DOHH2 (cell line): ENCODE measurements around the gene ATAD3B.
"Not testable (repeated sequence)": the region's sequence is repeated elsewhere in the genome, so short reads cannot be mapped to it uniquely, and the experiment has no call there.

Source experiments
- H3F3A ChIP-seq: fragments of 200-600 bp; sonication (generic), shearing (Covaris generic); 2 replicates; pipeline ENCODE4 v1.6.0; 2016; ENCODE audit warnings: antibody characterized with exemption, mild to moderate bottlenecking; ENCODE audit not compliant: control insufficient read depth, insufficient read depth
- H3K27ac ChIP-seq: fragments of 200-600 bp; sonication (generic); 2 replicates; pipeline ENCODE4 v1.5.1; 2014; ENCODE audit warnings: low read depth, mild to moderate bottlenecking, low read length, moderate library complexity
- H3K27me3 ChIP-seq: fragments of 200-600 bp; sonication (generic); 2 replicates; pipeline ENCODE4 v1.6.1; 2014; ENCODE audit warnings: mild to moderate bottlenecking, low read length, mixed read lengths; ENCODE audit not compliant: control insufficient read depth
- H3K36me3 ChIP-seq: fragments of 200-600 bp; sonication (generic); 2 replicates; pipeline ENCODE4 v1.6.1; 2014; ENCODE audit warnings: mild to moderate bottlenecking, low read length, moderate library complexity, mixed read lengths; ENCODE audit not compliant: control insufficient read depth
- H3K4me1 ChIP-seq: fragments of 200-600 bp; sonication (generic); 2 replicates; pipeline ENCODE4 v1.6.1; 2014; ENCODE audit warnings: mild to moderate bottlenecking, low read length, mixed read lengths; ENCODE audit not compliant: control insufficient read depth
- H3K4me2 ChIP-seq: fragments of 200-600 bp; sonication (generic); 2 replicates; pipeline ENCODE4 v1.6.0; 2014; ENCODE audit warnings: mild to moderate bottlenecking, low read length, moderate library complexity
- H3K4me3 ChIP-seq: fragments of 200-600 bp; sonication (generic); 2 replicates; pipeline ENCODE4 v1.5.1; 2014; ENCODE audit warnings: mild to moderate bottlenecking, low read length, mixed read lengths
- H3K79me2 ChIP-seq: fragments of 200-600 bp; sonication (generic); 2 replicates; pipeline ENCODE4 v1.6.1; 2014; ENCODE audit warnings: mild to moderate bottlenecking, low read length, mixed read lengths; ENCODE audit not compliant: control insufficient read depth
- H3K9me2 ChIP-seq: fragments of 200-600 bp; sonication (generic); replicated peaks from 2 replicates; pipeline ENCODE4 v1.6.1; 2014; ENCODE audit warnings: mild to moderate bottlenecking, low read length, mixed read lengths; ENCODE audit not compliant: control insufficient read depth
- H3K9me3 ChIP-seq: fragments of 200-600 bp; sonication (generic); 2 replicates; pipeline ENCODE4 v1.6.1; 2014; ENCODE audit warnings: antibody characterized with exemption, low read length, mixed read lengths; ENCODE audit not compliant: control insufficient read depth, insufficient read depth
- H4K20me1 ChIP-seq: fragments of 200-600 bp; sonication (generic); 2 replicates; pipeline ENCODE4 v1.6.0; 2014; ENCODE audit warnings: low read depth, mild to moderate bottlenecking, antibody characterized with exemption, low read length, moderate library complexity; ENCODE audit not compliant: control insufficient read depth, insufficient read depth
- EZH2phosphoT487 ChIP-seq: fragments of 200-600 bp; sonication (generic); IDR thresholded peaks from 2 replicates; pipeline ENCODE4 v1.6.1; 2017; ENCODE audit warnings: borderline replicate concordance, mild to moderate bottlenecking, antibody characterized with exemption, low read length, moderate library complexity, mixed read lengths
- TF ChIP-seq, protein P1 (sequence below): fragments of 200-600 bp; sonication (generic); IDR thresholded peaks from one replicate; pipeline ENCODE4 v1.5.1; 2014; ENCODE audit warnings: antibody characterized with exemption, mild to moderate bottlenecking, low read depth, low read length; ENCODE audit not compliant: poor library complexity, severe bottlenecking

ATAD3B gene

DNA sequence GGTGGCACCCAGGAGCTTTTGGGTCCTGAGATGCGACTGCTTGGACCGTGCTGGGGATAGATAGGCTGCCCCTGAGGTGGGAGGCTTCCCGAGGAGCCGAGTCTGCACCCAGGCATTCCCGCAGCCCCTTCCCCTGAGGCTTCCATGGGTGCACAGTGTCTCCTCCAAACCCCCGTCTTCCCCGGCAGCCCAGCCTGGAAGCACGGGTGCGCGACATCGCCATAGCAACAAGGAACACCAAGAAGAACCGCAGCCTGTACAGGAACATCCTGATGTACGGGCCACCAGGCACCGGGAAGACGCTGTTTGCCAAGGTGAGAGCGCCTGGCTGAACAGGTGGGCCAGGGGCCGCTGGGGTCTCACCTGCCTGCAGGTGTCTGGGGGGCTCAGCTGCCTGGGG is 52.1 kb downstream of the ATAD3B start:
- H3K9me2 ChIP-seq, H4K20me1 ChIP-seq, H3K79me2 ChIP-seq, H3F3A ChIP-seq, H3K27ac ChIP-seq, H3K4me1 ChIP-seq, H3K4me2 ChIP-seq, H3K9me3 ChIP-seq, H3K27me3 ChIP-seq, H3K4me3 ChIP-seq: not testable (repeated sequence)
- peaks cover 50% of the 10 kb centered on the region for H3K36me3 ChIP-seq

DNA sequence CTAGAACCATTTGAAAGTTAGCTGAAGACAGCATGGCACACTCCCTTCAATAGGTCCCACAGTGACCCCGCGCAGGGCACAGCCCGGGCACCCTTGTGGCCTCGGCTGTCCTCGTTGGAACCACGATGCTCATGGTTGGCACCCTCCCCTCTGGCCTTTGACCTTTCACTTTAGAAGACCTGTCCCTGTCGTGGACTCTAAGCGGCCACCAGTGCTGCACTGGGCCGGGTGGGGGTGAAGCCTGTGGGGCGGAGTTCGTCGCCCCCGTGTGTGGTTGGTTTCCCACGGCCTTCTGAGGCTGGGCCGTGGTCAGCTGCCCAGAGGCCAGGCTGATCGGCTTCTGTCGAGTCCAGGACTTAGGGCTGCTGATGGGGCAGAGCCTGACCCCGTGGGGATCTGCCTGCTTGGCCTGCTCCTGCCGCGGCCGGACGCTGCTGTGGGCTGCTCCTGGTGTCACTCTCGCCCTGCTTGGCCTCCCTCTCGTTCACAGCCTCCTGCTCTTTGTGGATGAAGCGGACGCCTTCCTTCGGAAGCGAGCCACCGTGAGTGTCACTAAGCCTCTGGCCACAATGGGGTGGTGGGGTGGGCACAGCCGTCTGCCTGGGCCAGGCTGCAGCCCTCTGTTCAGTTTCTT is 53.3 kb downstream of the ATAD3B start:
- not testable (repeated sequence) for H3K79me2 ChIP-seq, H4K20me1 ChIP-seq, H3K4me2 ChIP-seq, H3F3A ChIP-seq, H3K4me3 ChIP-seq, H3K27me3 ChIP-seq, H3K27ac ChIP-seq, H3K9me3 ChIP-seq, H3K4me1 ChIP-seq, H3K9me2 ChIP-seq
- H3K36me3 ChIP-seq: peaks cover 59% of the 10 kb centered on the region

DNA sequence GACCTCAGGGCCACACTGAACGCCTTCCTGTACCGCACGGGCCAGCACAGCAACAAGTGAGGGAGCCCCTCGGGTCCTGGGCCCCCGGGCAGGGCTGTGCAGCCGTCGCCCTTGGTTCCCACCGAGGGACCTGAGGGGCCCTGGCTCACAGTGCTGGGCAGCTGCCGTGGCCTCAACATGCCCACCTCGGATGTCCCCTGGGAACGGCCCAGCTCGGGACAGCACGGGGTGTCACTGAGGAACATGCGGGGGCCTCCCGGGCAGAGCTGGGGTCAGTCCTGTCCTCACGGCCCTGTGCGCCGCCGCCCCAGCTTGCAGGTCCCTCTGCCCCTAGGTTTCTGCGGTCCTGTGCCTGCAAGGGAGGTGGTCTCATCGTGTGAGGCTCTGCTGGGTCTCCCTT is 54.9 kb downstream of the ATAD3B start:
- not testable (repeated sequence) for H3K9me2 ChIP-seq, H3K79me2 ChIP-seq, H3K4me2 ChIP-seq, H3K9me3 ChIP-seq, H3F3A ChIP-seq, H3K27ac ChIP-seq, H3K4me3 ChIP-seq, H4K20me1 ChIP-seq, H3K27me3 ChIP-seq, H3K4me1 ChIP-seq
- H3K36me3 ChIP-seq: peaks cover 57% of the 10 kb centered on the region

DNA sequence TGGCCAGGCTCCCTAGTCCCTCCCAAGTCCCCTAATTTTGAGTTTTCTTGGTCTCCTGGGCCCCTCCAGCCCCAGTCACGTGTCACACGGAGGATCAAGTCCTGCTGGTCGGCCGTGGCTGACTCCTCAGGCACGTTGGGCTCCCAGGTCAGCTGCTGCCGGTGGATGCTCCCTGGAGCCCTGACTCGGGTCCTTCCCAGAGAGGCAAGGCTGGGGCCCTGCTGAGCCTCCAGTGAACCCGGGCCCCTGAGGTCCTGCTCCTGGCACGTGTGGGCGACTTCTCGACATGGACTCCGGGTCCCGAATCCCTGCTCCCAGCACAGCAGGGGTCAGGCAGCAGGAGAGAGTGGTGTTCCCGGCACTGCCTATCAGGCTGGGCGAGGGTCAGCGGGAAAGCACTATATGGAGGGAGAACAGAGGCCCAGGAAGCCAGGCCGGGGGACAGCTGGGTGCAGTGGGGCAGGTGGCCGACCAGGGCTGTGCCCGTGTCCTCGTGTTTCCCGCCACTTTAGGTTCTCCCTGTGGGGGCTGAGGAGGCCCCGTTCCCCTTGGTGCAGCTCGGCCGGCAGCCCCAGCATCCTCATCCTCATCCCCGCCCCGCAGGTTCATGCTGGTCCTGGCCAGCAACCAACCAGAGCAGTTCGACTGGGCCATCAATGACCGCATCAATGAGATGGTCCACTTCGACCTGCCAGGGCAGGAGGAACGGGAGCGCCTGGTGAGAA is 55.7 kb downstream of the ATAD3B start:
- H3K79me2 ChIP-seq: no peaks in the 10 kb centered on the region
- H3K4me3 ChIP-seq: no peak overlapping the region
- H3K9me2 ChIP-seq: no peaks in the 10 kb centered on the region
- H4K20me1 ChIP-seq: no peaks in the 10 kb centered on the region
- H3K4me1 ChIP-seq: no peaks in the 10 kb centered on the region
- peaks cover 8% of the 10 kb centered on the region; the same call in 1 of the 2 replicates for H3K9me3 ChIP-seq
- H3K27me3 ChIP-seq: no peaks in the 10 kb centered on the region
- TF ChIP-seq, protein P1, sequence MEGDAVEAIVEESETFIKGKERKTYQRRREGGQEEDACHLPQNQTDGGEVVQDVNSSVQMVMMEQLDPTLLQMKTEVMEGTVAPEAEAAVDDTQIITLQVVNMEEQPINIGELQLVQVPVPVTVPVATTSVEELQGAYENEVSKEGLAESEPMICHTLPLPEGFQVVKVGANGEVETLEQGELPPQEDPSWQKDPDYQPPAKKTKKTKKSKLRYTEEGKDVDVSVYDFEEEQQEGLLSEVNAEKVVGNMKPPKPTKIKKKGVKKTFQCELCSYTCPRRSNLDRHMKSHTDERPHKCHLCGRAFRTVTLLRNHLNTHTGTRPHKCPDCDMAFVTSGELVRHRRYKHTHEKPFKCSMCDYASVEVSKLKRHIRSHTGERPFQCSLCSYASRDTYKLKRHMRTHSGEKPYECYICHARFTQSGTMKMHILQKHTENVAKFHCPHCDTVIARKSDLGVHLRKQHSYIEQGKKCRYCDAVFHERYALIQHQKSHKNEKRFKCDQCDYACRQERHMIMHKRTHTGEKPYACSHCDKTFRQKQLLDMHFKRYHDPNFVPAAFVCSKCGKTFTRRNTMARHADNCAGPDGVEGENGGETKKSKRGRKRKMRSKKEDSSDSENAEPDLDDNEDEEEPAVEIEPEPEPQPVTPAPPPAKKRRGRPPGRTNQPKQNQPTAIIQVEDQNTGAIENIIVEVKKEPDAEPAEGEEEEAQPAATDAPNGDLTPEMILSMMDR: no peak
- no peak for TF ChIP-seq EZH2phosphoT487
- no peak overlapping the region for H3K4me2 ChIP-seq
- no peak overlapping the region for H3K27ac ChIP-seq
- H3F3A ChIP-seq: 0 out of 2 replicates have a peak, but pooled peaks cover 4% of the 10 kb centered on the region
- peaks cover 57% of the 10 kb centered on the region for H3K36me3 ChIP-seq
